PC-9 (cell line): ENCODE measurements around the gene SCAP. TPM values are rescaled to one million over a fixed set of nuclear protein-coding genes. Genes with fewer than 3 reads are reported as not detected.
A peak's percentile ranks its signal among the peaks of the same experiment; 100 is the strongest.

Experiments
- Bru-seq: library from RNA; stranded (reverse); fragments of 400-500 nt; gene quantifications from one replicate; lab custom pipeline; 2021; lab: Mats Ljungman, UMichigan
- BruChase-seq, 2 experiments: library from RNA; stranded (reverse); fragments of 400-500 nt; gene quantifications; one replicate each; lab custom pipeline; 2021; lab: Mats Ljungman, UMichigan
- BruUV-seq: library from RNA; stranded (reverse); fragments of 400-500 nt; replicated peaks from 2 replicates; lab custom pipeline; 2021; lab: Mats Ljungman, UMichigan
- CTCF ChIA-PET: fragments of 300-600 bp; sonication (Branson Sonifier 250); formaldehyde crosslinking; loops from one replicate; lab custom pipeline; 2022; ENCODE audit warnings: antibody characterized with exemption; lab: Charles Lee
- POLR2A ChIA-PET: fragments of 300-600 bp; sonication (Branson Sonifier 250); formaldehyde crosslinking; loops from one replicate; lab custom pipeline; 2022; ENCODE audit warnings: antibody characterized with exemption; ENCODE audit not compliant: unreplicated experiment; lab: Charles Lee
- DNase-seq, 2 experiments: peaks; one replicate each; pipeline versions ENCODE4 v3.0.0 to v3.0.0-alpha.2; 2015 to 2022; ENCODE audit warnings: mixed read lengths in 1 of 2
- H2AFZ ChIP-seq: fragments of 200-600 bp; sonication (generic); 2 replicates; pipeline ENCODE4 v1.8.1; 2017; ENCODE audit warnings: antibody characterized with exemption
- H3F3A ChIP-seq: fragments of 200-600 bp; sonication (generic); 2 replicates; pipeline ENCODE4 v1.8.1; 2017; ENCODE audit warnings: antibody characterized with exemption, mild to moderate bottlenecking, low read depth; ENCODE audit not compliant: insufficient read depth
- H3K27ac ChIP-seq: fragments of 200-600 bp; sonication (generic); 2 replicates; pipeline ENCODE4 v1.6.1; 2016; ENCODE audit warnings: mixed run types
- H3K27me3 ChIP-seq: fragments of 200-600 bp; sonication (generic); 2 replicates; pipeline ENCODE4 v1.6.1; 2016; ENCODE audit warnings: low read depth, mixed run types; ENCODE audit not compliant: insufficient read depth
- H3K36me3 ChIP-seq: fragments of 200-600 bp; sonication (generic); 2 replicates; pipeline ENCODE4 v1.6.1; 2016; ENCODE audit warnings: low read depth, mixed run types
- H3K4me1 ChIP-seq: fragments of 200-600 bp; sonication (generic); replicated peaks from 2 replicates; pipeline ENCODE4 v1.6.1; 2016; ENCODE audit warnings: mixed run types; ENCODE audit not compliant: insufficient read depth
- H3K4me2 ChIP-seq: fragments of 200-600 bp; sonication (generic); 2 replicates; pipeline ENCODE4 v1.6.1; 2017; ENCODE audit warnings: mixed run types
- H3K4me3 ChIP-seq: fragments of 200-600 bp; sonication (generic); 2 replicates; pipeline ENCODE4 v1.6.1; 2016; ENCODE audit warnings: mixed run types
- H3K79me2 ChIP-seq: fragments of 200-600 bp; sonication (generic); 2 replicates; pipeline ENCODE4 v1.6.1; 2017; ENCODE audit warnings: low read depth, mixed run types
- H3K9me2 ChIP-seq: fragments of 200-600 bp; sonication (generic); 2 replicates; pipeline ENCODE4 v1.8.1; 2017; ENCODE audit warnings: mild to moderate bottlenecking; ENCODE audit not compliant: insufficient read depth
- H3K9me3 ChIP-seq: fragments of 200-600 bp; sonication (generic); 2 replicates; pipeline ENCODE4 v1.8.1; 2016; ENCODE audit warnings: low read depth; ENCODE audit not compliant: insufficient read depth
- H4K20me1 ChIP-seq: fragments of 200-600 bp; sonication (generic); 2 replicates; pipeline ENCODE4 v1.8.1; 2017; ENCODE audit not compliant: insufficient read depth
- CTCF ChIP-seq: fragments of 200-600 bp; sonication (generic); conservative IDR thresholded peaks from 2 replicates; pipeline ENCODE4 v1.6.1; 2017; ENCODE audit warnings: mixed run types, antibody characterized with exemption, mild to moderate bottlenecking, moderate library complexity
- EZH2 ChIP-seq: fragments of 200-600 bp; sonication (generic); IDR thresholded peaks from 2 replicates; pipeline ENCODE4 v1.8.0; 2017; ENCODE audit warnings: antibody characterized with exemption, low read depth
- intact Hi-C: fragments of 100-400 bp; cut with micrococcal nuclease; formaldehyde crosslinking; loops from one replicate; pipeline ENCODE4 v1.10.0; 2022; ENCODE audit not compliant: unreplicated experiment
- long read RNA-seq: library from polyadenylated mRNA; stranded (forward); transcript quantifications from one replicate; pipeline ENCODE4 v2.0.0, GENCODE V29; 2022
- total RNA-seq: library from RNA; stranded (reverse); gene quantifications from 2 replicates; pipeline ENCODE4 v1.2.3, GENCODE V29; 2021

SCAP gene
- total RNA-seq (71.5 and 85.0 TPM in 2 replicates), Bru-seq, nascent RNA (percentile 67 among the genes with signal in this experiment), BruChase-seq, experiment 1, labeled RNA remaining after a 2-hour chase (percentile 69 among the genes with signal in this experiment), BruChase-seq, experiment 2, labeled RNA remaining after a 6-hour chase (percentile 74 among the genes with signal in this experiment)
- long read RNA-seq, full-length matches to known transcripts: 12 of 107 reads
- long read RNA-seq, partial matches to known transcripts: 31 of 107 reads
- long read RNA-seq, other reads (novel, unspliced or antisense): 64 of 107 reads

GRCh38 chr3:47475570-47476329 is at the start of gene SCAP:
SCAP (minus strand) TSS chr3:47475941; CDS start chr3:47442993, 32,948 bp downstream.
- Histone ChIP-seq H3K9me2 (no peaks in the 10 kb centered on the region), H3K27me3 (no peaks in the 10 kb centered on the region), H3K27ac (peak within 1 kb of the TSS; percentile 24; the same call in 1 of the 2 replicates), H3K9me3 (no peaks in the 10 kb centered on the region), H3F3A (no peaks in the 10 kb centered on the region), H3K4me3 (peak within 1 kb of the TSS; percentile 94), H3K36me3 (no peaks in the 10 kb centered on the region), H3K4me1 (peaks cover 6% of the 10 kb centered on the region; the same call in 1 of the 2 replicates), H3K4me2 (peak within 1 kb of the TSS; percentile 97), H2AFZ (peak within 1 kb of the TSS; percentile 90), H4K20me1 (peaks cover 13% of the 10 kb centered on the region; the same call in 1 of the 2 replicates), H3K79me2 (peaks cover 44% of the 10 kb centered on the region)
- DNase-seq: peak; percentile 67 to 94
- ChIA-PET POLR2A (interaction anchor here (0.6 to 0.8 kb wide), 3 partner anchors 103 to 556 kb away, joined by 3 to 11 read pairs (median 4); no protein-coding TSS in a partner anchor), CTCF (interaction anchor here (0.6 to 1.8 kb wide), 3 partner anchors 55 to 559 kb away, joined by 4 to 8 read pairs (median 7); no protein-coding TSS in a partner anchor)
- BruUV-seq: no TSS peak
- TF ChIP-seq CTCF: peak; percentile 86
- no peak for TF ChIP-seq EZH2
- intact Hi-C loops: loop anchor here (1.0 kb wide), 1 partner anchor 54 kb away; no protein-coding TSS in a partner anchor

- TF ChIP-seq EZH2 (no peak), CTCF (no peak)
- DNase-seq: no peak
- no peak overlapping the region for H3K4me2 ChIP-seq
- H3K27me3 ChIP-seq: no peaks in the 10 kb centered on the region
- H3K4me1 ChIP-seq: no peaks in the 10 kb centered on the region; the same call in 1 of the 2 replicates
- intact Hi-C loops: no loop called here
- no peaks in the 10 kb centered on the region for H3K9me3 ChIP-seq
- no peaks in the 10 kb centered on the region for H3K79me2 ChIP-seq
- H3F3A ChIP-seq: peaks cover 11% of the 10 kb centered on the region; the same call in 1 of the 2 replicates
- H3K27ac ChIP-seq: no peak overlapping the region
- no peaks in the 10 kb centered on the region for H4K20me1 ChIP-seq
- POLR2A ChIA-PET: interaction anchor here (0.7 kb wide), 1 partner anchor 67 kb away, joined by 6 read pairs; no protein-coding TSS in a partner anchor
- no peak overlapping the region for H2AFZ ChIP-seq
- CTCF ChIA-PET: no interaction called here
- H3K4me3 ChIP-seq: no peak overlapping the region
- no TSS peak for BruUV-seq
- H3K36me3 ChIP-seq: no peaks in the 10 kb centered on the region
- no peaks in the 10 kb centered on the region for H3K9me2 ChIP-seq
Measured at GRCh38 chr3:47523310-47524073, 47.8 kb upstream of the SCAP start.
